ENCODE measurements around the gene MYO18B.
A peak's percentile ranks its signal among the peaks of the same experiment; 100 is the strongest.

Gene MYO18B

GRCh38 chr22:25940479-25940878 lies 198.5 kb downstream of the MYO18B start:
- no peak for DNase-seq

GRCh38 chr22:25941365-25941960 lies 199.5 kb downstream of the MYO18B start:
- DNase-seq, result no peak

- DNase-seq, result peak in 1 of 56 donors; percentile 11
Observed at GRCh38 chr22:25942115-25942855, 200.3 kb downstream of the MYO18B start.

GRCh38 chr22:25942856-25943411 lies 200.9 kb downstream of the MYO18B start:
- DNase-seq, result peak in 41 of 56 donors; percentile 3 to 71 (median 25)

- peak in 10 of 56 donors; percentile 2 to 66 (median 30) for DNase-seq
Observed at GRCh38 chr22:25950111-25950510, 208.1 kb downstream of the MYO18B start.

- no peak for DNase-seq
Observed at GRCh38 chr22:25953276-25953675, 211.3 kb downstream of the MYO18B start.

- DNase-seq, result peak in 1 of 56 donors; percentile 5
Observed at GRCh38 chr22:25953919-25954318, 211.9 kb downstream of the MYO18B start.

GRCh38 chr22:25955323-25955722 lies 213.3 kb downstream of the MYO18B start:
- no peak for DNase-seq

GRCh38 chr22:25956801-25957200 lies 214.8 kb downstream of the MYO18B start:
- DNase-seq, result no peak

- DNase-seq, result no peak
Observed at GRCh38 chr22:25959818-25960774, 218.1 kb downstream of the MYO18B start.

- no peak for DNase-seq
Observed at GRCh38 chr22:25961699-25962098, 219.7 kb downstream of the MYO18B start.

- no peak for DNase-seq
Observed at GRCh38 chr22:25962711-25963110, 220.7 kb downstream of the MYO18B start.

GRCh38 chr22:25964961-25965730 lies 223.2 kb downstream of the MYO18B start:
- DNase-seq, result no peak

GRCh38 chr22:25966448-25966913 lies 224.5 kb downstream of the MYO18B start:
- DNase-seq, result no peak

GRCh38 chr22:25969286-25969685 lies 227.3 kb downstream of the MYO18B start:
- no peak for DNase-seq

- no peak for DNase-seq
Observed at GRCh38 chr22:25969901-25970300, 227.9 kb downstream of the MYO18B start.

GRCh38 chr22:25970374-25970911 lies 228.5 kb downstream of the MYO18B start:
- DNase-seq, result peak in 6 of 56 donors; percentile 3 to 50 (median 17)

GRCh38 chr22:25970999-25971811 lies 229.2 kb downstream of the MYO18B start:
- no peak for DNase-seq

- no peak for DNase-seq
Observed at GRCh38 chr22:25972397-25972796, 230.4 kb downstream of the MYO18B start.
